Astrocyte of the spinal cord (primary cell): Measurements from ENCODE around the gene KRT78.
A peak's percentile ranks its signal among the peaks of the same experiment; 100 is the strongest.
"Not testable (repeated sequence)": the region's sequence is repeated elsewhere in the genome, so short reads cannot be mapped to it uniquely, and the experiment has no call there.

Experiments
- DNase-seq: peaks from one replicate; pipeline ENCODE4 v3.0.0; 2011; ENCODE audit warnings: low read depth, low spot score
- H3K4me3 ChIP-seq: 2 replicates; pipeline ENCODE4 v1.5.1; 2011; ENCODE audit warnings: low read depth, mild to moderate bottlenecking, low read length, moderate library complexity
- in situ Hi-C: cut with HindIII; loops from 2 replicates; pipeline ENCODE4 v1.10.0; 2017; ENCODE audit warnings: low sequenced_read_pairs
- TF ChIP-seq, protein P1 (sequence below): IDR thresholded peaks from 2 replicates; pipeline ENCODE4 v1.5.1; 2012; ENCODE audit warnings: low read depth, mild to moderate bottlenecking, low read length, inconsistent platforms

KRT78 gene

GRCh38 chr12:52891044-52891443 lies 42.2 kb upstream of the KRT78 start:
- no peak overlapping the region for H3K4me3 ChIP-seq
- DNase-seq = no peak
- in situ Hi-C loops = no loop called here
- TF ChIP-seq, protein P1, sequence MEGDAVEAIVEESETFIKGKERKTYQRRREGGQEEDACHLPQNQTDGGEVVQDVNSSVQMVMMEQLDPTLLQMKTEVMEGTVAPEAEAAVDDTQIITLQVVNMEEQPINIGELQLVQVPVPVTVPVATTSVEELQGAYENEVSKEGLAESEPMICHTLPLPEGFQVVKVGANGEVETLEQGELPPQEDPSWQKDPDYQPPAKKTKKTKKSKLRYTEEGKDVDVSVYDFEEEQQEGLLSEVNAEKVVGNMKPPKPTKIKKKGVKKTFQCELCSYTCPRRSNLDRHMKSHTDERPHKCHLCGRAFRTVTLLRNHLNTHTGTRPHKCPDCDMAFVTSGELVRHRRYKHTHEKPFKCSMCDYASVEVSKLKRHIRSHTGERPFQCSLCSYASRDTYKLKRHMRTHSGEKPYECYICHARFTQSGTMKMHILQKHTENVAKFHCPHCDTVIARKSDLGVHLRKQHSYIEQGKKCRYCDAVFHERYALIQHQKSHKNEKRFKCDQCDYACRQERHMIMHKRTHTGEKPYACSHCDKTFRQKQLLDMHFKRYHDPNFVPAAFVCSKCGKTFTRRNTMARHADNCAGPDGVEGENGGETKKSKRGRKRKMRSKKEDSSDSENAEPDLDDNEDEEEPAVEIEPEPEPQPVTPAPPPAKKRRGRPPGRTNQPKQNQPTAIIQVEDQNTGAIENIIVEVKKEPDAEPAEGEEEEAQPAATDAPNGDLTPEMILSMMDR = no peak

DNA sequence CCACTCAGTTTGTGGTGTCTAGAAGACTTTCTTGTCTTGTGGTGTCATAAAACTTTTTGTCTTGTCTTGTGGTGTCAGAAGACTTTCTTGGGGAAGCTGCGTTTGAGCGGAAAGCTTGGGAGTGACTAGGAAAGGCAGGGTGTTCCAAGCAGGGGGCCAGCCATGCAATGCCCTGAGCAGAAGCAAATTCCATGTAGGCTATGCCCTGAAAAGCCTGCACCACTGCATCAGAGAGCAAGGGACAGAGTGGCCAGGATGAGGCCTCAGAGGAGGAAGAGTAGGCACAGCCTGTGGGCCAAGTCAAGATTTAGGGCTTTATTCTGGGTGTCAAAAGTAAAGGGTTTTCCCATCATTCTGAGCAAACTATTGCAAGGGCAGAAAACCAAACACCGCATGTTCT lies 41.6 kb upstream of the KRT78 start:
- in situ Hi-C loops = no loop called here
- TF ChIP-seq, protein P1 = no peak
- DNase-seq = no peak
- H3K4me3 ChIP-seq = no peak overlapping the region

- TF ChIP-seq, protein P1 = peak; percentile 86
- in situ Hi-C loops = no loop called here
- H3K4me3 ChIP-seq = no peak overlapping the region
- DNase-seq = peak; percentile 36
Observed at GRCh38 chr12:52884526-52885293, 35.9 kb upstream of the KRT78 start.

DNA sequence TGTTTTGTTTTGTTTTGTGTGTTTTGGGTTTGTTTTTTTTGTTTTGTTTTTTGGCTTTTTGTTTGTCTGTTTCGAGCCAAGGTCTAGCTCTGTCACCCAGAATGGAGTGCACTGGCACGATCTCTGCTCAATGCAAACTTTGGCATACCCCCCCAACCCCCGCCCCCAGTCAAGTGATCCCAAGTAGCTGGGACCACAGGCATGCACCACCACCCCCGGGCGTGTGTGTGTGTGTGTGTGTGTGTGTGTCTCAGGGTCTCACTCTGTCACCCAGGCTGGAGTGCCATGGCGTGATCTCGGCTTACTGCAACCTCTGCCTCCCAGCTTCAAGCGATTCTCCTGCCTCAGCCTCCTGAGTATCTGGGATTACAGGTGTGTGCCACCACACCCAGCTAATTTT lies 31.7 kb upstream of the KRT78 start:
- DNase-seq, in situ Hi-C loops, H3K4me3 ChIP-seq: not testable (repeated sequence)

DNA sequence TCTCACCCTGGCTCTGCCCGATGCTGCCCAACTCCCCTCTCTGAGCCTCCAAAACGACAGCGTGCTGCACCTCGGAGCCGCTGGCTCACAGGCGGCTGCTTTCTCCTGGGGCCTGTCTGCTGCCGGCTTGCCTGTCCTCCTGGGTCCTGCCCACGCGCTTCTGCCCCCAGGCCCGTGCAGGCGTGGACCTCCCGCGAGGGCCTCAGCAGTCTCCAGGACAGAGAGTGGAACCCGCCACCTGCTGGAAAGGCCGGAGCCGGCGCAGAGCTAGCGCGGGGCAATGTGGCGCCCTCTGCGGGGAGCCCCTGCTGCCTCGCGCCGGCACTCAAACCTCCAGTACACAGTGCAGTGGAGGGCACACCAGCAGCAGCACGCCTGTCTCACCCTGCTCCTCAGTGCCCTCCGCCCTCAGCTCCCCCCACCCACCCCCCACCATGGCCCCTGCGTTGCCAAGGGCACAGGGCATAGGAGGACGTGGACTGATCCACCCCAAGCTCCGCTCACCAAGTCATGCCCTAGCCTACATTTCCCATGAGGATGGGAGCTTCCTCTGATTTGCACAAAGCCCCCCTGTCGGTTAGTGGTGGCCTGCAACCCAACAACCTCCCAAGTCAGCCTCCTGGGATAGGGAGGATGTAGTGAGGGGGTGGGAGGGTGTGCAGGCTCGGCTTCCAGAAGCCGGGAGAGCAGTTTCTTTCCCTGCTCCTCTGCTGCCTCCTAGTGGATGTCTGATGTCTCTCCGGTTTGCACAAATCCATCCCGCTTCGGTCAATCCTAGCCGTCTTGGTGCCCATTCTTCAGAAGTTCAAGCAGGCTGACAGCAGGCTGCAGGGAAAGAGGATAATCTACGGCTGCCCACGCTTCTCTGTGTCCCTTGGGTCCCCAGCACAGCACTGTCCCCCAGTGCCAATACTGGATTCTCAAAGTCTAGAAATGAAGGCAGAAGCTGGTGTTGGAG lies 30.9 kb upstream of the KRT78 start:
- peak overlapping the region; percentile 15 for H3K4me3 ChIP-seq
- TF ChIP-seq, protein P1 = peak; percentile 95
- in situ Hi-C loops = no loop called here
- peak; percentile 87 for DNase-seq

DNA sequence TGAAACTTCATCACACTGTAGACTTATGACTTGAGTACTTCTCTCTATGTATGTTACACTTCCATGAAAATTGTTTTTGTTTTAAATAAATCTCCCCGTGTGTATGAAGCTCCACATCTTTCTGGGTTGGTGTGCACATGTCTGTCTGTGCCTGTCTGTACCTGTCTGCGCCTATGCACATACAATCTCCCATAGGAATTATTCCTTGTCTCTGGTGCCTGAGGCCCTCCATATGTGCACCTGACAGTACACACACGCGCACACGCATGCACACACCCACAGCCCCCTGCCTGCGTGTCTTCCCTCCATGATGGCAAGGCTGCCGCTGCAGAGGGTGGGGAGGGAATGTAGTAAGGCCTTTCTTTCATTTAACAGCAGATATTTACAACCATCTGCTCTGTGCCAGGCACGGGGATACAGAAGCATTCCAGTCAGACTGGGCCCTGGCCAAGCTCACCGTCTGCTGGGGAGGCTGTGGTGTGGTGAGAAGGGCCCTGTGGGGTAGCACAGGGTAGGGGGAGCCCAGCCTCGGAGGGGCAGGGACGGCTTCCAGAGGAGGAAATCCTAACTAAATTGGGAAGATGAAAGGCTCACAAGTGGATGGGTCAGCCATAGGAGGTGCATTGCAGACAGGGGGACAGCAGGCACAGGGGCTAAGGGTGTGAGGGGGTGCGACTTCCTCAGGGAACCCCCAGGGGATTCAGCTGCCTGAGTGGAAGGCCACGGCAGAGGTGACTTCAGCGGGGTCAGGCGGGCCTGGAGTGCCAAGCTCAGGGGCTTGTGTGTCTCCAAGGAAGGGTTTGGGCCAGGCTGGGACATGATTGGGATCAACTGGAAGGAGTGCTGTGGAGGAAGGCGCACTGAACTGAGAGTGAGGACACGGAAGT lies 30.0 kb upstream of the KRT78 start:
- TF ChIP-seq, protein P1 = no peak
- DNase-seq = no peak
- H3K4me3 ChIP-seq = no peak overlapping the region
- in situ Hi-C loops = no loop called here
